H7 (cell line): ENCODE data around the gene CNOT6L. TPM values are rescaled to one million over a fixed set of nuclear protein-coding genes. Genes with fewer than 3 reads are reported as not detected.

ENCODE experiments used
- DNase-seq: peaks from one replicate; pipeline ENCODE4 v3.0.0; 2012
- H3K27me3 ChIP-seq: 2 replicates; pipeline ENCODE4 v1.6.0; 2011; ENCODE audit warnings: mild to moderate bottlenecking, low read length; ENCODE audit not compliant: control insufficient read depth, insufficient read depth
- H3K36me3 ChIP-seq: replicated peaks from 2 replicates; pipeline ENCODE4 v1.5.1; 2011; ENCODE audit warnings: low read length; ENCODE audit not compliant: control insufficient read depth, insufficient read depth
- H3K4me3 ChIP-seq: 2 replicates; pipeline ENCODE4 v1.5.1; 2011; ENCODE audit warnings: low read depth, mild to moderate bottlenecking, control low read depth, low read length, moderate library complexity; ENCODE audit not compliant: insufficient read depth
- total RNA-seq: library from RNA; depleted of rRNA; stranded (reverse); fragments of >200 nt; shearing (Covaris generic); gene quantifications from 2 replicates; pipeline ENCODE4 v1.2.3, GENCODE V29; 2014

The CNOT6L gene
- total RNA-seq, 1 experiment from 2014 or later: 5.1 TPM

DNA sequence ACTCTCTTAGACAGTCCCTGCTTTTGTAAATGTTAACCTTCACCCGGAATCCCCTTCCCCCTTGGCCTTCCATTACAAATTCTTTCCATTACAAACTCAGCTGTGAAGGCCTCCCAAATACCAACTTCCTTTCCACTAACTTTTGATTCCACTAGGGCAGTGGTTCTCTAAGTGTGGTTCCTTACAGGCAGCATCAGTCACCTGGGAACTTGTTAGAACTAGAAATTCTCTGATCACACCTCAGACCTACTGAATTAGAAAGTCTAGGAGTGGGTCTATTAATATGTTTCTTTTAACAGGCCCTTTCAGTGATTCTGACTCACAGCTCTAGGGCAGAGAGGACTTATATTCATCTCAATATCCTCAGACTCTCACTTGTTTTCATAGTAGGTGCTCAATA is 24.5 kb upstream of the CNOT6L start:
- Histone ChIP-seq H3K4me3 (no peak overlapping the region), H3K36me3 (no peaks in the 10 kb centered on the region), H3K27me3 (no peaks in the 10 kb centered on the region)
- DNase-seq: no peak

DNA sequence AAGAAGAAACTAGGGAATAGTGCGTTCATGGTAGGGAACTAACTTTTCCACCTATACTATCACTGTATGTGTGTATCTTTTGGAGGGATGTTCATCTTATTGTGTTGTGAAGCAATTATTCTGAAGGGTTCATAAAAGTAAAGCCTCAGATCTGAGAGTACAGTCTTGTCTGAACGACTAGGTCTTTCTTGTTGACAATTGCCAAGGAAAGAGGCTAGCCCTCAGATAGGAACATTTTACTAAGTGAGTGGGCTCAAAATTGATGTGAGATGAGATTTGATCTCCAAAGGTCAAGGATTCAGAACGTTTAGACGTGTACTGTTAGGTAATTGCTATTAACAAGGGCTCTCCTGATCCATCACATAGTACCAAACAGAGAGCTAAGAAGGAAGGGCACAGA is 15.2 kb upstream of the CNOT6L start:
- no peak for DNase-seq
- Histone ChIP-seq H3K4me3 (no peak overlapping the region), H3K36me3 (no peaks in the 10 kb centered on the region), H3K27me3 (no peaks in the 10 kb centered on the region)

DNA sequence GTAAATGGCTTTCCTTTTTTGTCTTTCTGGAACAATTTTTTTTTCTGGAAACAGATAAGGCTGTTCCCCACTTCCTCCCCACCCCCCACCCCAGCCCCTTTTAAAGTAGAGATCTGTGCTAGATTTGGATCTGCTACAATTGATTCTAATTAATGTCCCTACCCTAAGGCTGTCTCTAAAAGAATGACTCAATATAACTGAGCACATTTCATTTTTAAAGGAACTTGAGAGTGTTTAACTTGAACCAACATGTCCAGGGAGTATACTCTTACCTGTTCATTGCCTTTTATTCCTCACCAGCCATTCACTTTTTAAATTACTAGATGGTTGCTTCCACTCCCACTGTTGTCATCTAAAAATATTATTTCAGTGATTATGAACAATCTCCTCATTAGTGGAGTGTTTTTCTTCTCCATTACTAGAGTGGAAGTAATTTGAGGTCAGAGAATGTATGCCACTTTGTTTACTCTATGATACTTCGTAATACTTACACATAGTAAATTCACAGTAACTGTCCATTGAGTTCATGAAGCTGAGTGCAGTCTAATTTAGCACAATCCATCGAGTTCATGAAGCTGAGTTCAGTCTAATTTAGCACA is 14.1 kb upstream of the CNOT6L start:
- H3K27me3 ChIP-seq: no peaks in the 10 kb centered on the region
- no peak overlapping the region for H3K4me3 ChIP-seq
- no peak for DNase-seq
- H3K36me3 ChIP-seq: no peaks in the 10 kb centered on the region

DNA sequence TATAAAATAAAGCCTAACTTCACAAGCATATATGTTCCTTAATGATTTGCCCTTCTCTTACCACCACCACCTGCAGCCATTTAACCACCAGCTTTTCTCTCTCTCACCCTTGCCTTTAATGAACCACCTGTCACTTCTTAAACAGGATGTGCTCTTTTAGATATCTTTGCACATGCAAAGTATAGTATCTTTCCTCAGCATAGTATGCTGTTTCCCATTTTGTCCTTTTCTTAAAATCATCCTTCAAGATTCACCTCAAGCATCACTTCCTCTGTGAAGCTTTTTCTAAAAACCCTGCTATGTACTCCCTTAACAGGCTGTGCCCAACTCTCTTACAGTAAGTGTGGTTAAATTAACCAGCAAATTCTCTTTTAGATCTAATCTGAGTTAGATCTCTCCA is 8.2 kb upstream of the CNOT6L start:
- H3K4me3 ChIP-seq: no peak overlapping the region
- no peak for DNase-seq
- H3K27me3 ChIP-seq: no peaks in the 10 kb centered on the region
- no peaks in the 10 kb centered on the region for H3K36me3 ChIP-seq

DNA sequence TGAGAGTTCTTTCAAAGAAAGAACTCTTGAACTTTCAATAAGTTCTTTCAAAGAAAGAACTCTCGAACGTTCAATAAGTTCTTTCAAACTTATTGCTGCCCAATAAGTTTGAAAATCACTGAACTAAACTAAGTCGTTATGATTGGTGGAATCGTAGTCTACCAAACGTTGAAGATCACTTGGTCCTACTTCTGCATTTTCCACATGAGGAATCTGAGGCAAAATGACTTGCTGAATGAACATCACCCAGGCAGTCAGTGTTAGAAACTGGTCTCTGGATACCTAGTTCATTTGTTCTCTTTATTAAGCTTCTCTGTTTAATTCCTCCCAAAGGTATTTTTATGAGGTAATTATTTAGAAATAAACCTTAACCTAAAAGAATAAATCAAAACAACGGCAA is 7.1 kb upstream of the CNOT6L start:
- H3K27me3 ChIP-seq: no peaks in the 10 kb centered on the region
- H3K4me3 ChIP-seq: no peak overlapping the region
- no peak for DNase-seq
- H3K36me3 ChIP-seq: no peaks in the 10 kb centered on the region

DNA sequence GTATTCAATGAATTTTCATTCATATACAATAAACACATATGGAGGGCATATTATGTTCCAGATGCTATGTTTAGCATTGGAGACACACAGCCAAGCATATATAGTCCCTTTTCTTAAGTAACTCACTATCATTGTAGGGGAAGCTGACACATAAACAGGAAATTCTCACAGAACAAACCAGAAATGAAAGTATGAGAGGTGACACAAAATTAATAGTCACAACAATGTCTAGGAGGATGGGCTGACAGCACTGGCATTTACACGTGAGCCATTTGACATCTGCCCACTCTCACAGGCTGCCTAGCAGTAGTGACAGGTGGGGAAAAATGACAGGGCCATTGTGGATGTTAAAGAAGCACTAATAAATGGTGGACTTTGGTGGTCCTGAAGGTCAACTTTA is 2.6 kb upstream of the CNOT6L start:
- DNase-seq: no peak
- Histone ChIP-seq H3K27me3 (no peaks in the 10 kb centered on the region; the same call in 1 of the 2 replicates), H3K36me3 (no peaks in the 10 kb centered on the region), H3K4me3 (no peak overlapping the region)

DNA sequence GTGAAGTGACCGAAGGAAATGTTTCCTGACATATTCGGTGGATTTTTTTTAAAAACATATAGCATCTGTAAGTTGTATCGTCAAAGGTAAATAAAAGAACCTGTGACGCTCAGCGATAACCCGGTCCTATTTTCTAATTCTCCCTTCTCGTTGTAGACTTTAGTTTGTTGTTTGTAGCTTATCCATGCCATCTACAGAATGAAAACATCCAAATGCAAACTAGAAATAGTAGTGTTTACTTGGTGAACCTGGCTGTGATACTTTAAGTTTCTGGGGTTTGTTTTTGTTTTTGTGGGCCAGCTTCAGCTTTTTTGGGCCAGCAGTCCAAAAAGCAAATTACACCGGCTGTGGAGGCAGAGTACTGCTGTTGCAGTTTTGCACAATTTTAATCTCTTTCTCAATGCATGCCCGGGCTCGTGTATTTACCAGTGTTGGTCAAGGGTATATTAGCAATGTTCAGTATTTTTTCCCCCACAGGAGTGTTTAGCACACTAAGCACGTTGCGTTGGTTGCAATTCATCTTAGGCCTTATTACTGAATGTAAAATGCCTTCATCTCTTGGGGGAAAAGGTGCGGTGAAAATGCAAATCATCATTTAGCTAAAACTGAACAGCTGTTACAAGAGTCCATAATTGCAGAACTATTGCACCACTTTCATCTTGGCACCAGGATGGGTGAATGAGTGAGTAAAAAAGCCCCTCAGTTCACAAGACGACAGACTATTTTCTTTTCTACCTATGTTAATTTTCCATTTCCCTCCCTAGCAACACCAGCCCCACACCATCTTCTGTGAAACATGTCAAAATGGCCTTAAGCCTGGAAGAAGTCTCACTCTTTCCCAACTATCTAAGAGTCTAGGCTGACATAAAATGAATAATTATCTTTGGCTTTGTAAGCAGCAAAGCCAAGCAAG is 1.7 kb upstream of the CNOT6L start:
- DNase-seq: no peak
- Histone ChIP-seq H3K27me3 (no peaks in the 10 kb centered on the region; the same call in 1 of the 2 replicates), H3K4me3 (peak overlapping the region; percentile 82), H3K36me3 (no peaks in the 10 kb centered on the region)

DNA sequence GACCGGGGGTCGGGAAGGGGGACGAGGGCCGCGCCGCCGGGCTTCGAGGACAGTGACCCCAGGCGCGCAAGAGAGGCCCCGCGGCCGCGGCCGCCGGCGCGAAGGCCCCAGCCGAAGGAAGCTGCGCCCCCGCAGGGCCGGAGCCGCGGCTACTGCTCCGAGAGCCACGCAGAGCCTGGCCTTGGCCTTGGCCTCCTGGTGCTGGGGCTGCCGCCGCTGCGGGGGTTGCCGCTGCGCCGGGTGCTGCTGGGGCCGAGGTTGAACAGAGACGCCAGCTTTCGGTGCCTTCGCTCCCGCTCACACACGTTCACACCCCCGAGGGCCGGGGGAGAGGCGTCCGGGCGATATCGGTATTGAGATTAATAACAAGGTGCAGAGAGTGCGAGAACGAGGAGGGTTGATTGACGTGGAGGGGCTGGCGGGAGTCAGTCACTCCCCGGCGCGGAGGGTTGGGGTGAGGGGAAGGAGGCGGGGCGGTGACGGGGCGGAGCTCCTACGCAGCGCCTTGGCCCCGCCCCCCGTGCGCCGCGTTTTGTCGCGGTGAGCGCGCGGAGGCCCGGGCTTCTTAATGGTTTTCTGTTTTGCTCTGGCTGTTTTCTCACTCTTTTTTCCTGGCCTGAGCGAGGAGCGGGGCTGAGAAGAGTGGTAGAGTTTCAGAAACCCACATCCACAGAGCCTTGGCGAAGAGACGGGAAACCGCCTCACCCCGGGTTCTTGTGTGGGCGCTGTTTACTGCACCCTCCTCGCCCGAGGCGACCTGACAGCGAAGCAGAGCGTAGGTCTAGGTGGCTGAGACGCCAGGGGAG is 878 bp upstream of the CNOT6L start:
- Histone ChIP-seq H3K36me3 (no peaks in the 10 kb centered on the region), H3K27me3 (no peaks in the 10 kb centered on the region; the same call in 1 of the 2 replicates)
- DNase-seq: peak; percentile 94

DNA sequence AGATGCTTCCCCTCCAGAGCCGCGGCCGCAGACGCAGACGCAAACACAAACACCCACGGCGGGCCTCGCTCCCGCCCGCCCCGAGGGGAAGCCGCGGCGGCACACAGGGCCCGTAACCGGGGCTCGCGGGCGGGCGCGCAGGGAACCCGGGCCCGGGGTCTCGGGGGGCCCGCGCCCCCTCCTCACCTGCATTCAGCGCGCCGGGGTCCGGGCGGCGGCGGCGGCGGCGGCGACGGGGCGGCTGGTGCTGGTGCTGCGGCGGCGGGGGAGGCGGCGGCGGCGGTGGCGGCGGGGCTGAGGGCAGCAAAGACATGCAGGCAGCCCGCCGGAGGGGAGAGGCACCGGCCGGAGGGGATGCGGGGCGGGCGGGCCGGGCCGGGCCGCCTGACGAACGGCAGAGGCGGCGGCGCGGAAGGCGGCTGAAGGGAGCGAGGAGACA is 255 bp upstream of the CNOT6L start:
- H3K27me3 ChIP-seq: no peaks in the 10 kb centered on the region; the same call in 1 of the 2 replicates
- H3K4me3 ChIP-seq: peak overlapping the region; percentile 82
- no peaks in the 10 kb centered on the region for H3K36me3 ChIP-seq
- DNase-seq: no peak

More for the DNA sequence above, 878 bp upstream of the CNOT6L start:
- H3K4me3 ChIP-seq: peak overlapping the region; percentile 82

DNA sequence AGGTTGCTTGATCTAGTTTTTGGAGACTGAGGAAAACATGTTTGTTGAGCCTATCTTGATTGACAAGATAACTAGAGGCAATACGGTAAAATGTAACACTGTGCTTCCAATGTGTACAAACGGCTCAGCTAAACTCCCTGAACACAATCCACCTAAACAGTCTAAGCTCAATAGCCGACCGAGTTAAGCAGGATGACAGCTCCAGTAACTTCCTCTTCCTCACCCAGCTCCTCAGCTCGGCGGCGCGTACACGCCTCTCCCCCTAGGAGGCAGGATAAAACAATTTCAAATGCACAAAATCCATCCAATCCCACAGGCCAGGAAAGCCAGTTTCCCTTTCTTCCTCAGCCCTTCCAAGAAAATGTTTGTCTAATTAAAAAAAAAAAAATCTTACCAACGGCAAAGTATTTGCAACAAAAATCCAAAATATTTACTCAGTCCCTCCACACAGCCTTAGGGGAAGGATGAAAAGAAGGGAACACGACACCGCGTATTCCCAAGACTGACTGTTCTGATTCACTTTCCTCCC is 1.0 kb downstream of the CNOT6L start:
- Histone ChIP-seq H3K36me3 (no peaks in the 10 kb centered on the region), H3K4me3 (peak overlapping the region; percentile 80), H3K27me3 (no peaks in the 10 kb centered on the region; the same call in 1 of the 2 replicates)
- DNase-seq: peak; percentile 71

DNA sequence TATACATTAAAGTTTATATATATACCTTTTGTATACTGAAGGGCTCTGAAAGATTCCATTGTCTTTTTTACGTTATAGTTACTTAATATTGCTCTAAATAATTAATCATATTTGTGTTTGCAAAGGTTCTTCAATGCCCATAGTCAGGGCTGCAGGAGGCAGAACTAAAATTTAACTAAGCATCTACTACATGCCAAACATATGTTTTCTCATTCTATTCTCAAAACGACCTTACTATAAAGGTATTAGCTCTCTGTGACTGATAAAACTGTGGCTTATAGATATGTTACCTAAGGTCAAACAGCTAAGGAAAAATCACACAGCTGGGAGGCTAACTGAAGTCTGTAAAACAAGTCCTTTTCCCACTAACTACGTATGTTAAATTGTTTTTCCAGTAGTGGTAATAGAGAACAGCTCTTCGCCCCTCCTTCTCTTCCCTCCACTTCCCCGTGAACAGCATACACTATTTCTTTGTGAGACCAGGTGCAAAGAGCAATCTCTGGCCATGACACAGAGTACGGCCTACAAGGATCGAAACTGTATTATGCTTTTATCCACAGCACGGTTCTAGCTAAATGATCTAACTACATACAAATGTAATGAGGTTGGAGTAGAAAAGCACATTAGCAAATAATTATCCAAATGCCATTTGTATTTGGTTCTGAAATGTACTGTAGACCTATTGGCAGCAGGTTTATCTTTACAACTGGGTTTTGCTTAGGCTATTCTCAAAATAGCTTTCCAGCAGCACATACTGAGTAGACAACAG is 1.7 kb downstream of the CNOT6L start:
- H3K4me3 ChIP-seq: no peak overlapping the region; the same call in 1 of the 2 replicates
- H3K27me3 ChIP-seq: no peaks in the 10 kb centered on the region; the same call in 1 of the 2 replicates
- DNase-seq: no peak
- no peaks in the 10 kb centered on the region for H3K36me3 ChIP-seq

DNA sequence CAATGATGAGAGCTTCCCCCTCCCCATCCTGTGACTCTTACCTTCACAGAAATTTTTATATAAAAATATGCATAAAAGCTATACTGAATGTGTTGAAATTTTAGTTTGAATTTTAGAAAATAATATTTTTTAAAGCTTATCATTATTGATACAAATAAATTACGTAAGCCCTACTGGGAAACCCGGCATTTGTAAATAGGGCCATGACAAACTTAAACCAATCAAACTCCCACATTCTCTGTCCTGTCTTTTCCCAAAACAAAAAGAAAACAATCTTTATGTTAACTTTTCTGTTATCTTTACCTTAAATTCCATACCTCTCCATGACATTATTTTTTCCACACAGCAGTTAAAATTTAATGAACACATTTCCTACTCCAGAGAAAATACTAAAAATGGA is 2.6 kb downstream of the CNOT6L start:
- Histone ChIP-seq H3K27me3 (no peaks in the 10 kb centered on the region; the same call in 1 of the 2 replicates), H3K36me3 (no peaks in the 10 kb centered on the region), H3K4me3 (no peak overlapping the region)
- DNase-seq: no peak

DNA sequence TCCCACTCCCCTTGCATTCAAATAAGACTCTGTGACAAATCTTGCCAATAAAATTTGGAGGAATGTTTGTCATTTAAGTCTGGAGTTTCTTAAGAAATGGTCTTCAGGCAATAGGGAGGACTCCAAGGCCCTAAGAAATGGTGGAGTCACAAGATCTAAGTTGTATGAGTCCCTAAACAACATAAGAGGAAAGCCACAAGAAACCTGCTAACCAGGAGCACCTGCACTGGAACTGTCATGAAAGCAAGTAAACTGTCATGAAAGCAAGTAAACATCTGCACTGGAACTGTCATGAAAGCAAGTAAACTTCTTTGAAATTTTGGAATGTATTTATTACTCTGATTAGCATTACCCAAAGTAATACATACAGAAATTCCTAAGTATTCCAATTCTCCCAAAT is 3.5 kb downstream of the CNOT6L start:
- H3K27me3 ChIP-seq: no peaks in the 10 kb centered on the region; the same call in 1 of the 2 replicates
- H3K36me3 ChIP-seq: no peaks in the 10 kb centered on the region
- H3K4me3 ChIP-seq: no peak overlapping the region
- no peak for DNase-seq

DNA sequence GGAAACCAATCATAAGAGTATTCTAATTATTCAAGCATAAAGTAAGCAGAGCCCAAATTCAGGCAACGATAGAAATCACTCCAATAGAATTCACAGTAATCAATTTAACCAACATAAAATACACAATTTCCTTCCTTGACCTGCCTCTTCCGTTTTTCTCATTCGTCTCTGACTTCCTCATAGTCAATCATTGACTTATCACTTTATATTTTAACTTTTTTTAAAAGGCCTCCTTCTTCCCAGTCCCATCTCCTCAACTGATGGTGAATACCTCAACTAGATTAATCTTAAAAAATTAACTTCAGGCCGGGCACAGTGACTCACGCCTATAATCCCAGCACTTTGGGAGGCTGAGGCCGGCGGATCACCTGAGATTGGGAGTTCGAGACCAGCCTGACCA is 13.3 kb downstream of the CNOT6L start:
- no peak for DNase-seq
- no peaks in the 10 kb centered on the region for H3K27me3 ChIP-seq
- H3K4me3 ChIP-seq: no peak overlapping the region
- H3K36me3 ChIP-seq: no peaks in the 10 kb centered on the region
